HG03139 (cell line): ENCODE results near the gene TAC3.
"Not testable (repeated sequence)": the region's sequence is repeated elsewhere in the genome, so short reads cannot be mapped to it uniquely, and the experiment has no call there.

Source experiments
- ATAC-seq: cut with Tn5 transposase; IDR thresholded peaks from one replicate; pipeline ENCODE4 v1.9.1; 2021; ENCODE audit not compliant: unreplicated experiment

The TAC3 gene

DNA sequence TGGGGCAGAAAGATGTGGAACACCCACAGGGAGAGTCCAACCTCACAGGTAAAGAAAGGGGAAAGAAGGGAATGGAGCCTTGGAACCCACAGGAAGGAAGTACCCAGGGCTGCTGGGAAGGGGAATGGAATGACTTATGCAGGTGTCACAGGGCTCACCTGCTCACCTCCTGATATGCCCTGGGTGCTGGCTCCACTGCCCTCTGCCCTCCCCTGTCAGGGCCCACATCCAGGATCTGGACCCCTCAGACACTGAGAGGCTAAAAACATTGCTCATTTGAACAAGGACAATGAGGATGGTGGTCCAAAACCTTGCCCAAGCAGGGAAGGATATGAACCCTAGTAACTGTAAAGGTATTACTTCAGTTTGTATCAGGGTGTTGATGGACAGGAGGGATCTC, 29.3 kb downstream of the TAC3 start:
- ATAC-seq = no peak

DNA sequence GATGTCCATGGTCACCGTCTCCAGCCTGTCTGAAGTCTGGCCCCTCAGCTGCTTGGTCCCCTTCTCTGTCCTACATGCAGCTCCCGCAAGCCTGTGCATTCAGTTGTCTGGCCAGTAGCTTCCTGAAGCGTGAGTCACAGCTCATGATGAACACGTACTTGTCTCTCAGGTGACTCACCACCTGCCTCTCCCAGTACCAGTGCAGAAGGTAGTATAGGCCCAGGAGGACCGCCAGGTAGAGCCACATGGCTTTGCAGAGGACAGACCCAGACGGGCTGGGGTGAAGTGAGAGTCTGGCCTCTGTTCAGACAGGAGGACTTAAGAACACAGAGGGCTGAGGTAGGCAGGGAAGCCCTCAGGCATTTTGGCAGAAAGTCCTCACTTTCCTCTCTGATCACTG, 30.6 kb downstream of the TAC3 start:
- not testable (repeated sequence) for ATAC-seq

DNA sequence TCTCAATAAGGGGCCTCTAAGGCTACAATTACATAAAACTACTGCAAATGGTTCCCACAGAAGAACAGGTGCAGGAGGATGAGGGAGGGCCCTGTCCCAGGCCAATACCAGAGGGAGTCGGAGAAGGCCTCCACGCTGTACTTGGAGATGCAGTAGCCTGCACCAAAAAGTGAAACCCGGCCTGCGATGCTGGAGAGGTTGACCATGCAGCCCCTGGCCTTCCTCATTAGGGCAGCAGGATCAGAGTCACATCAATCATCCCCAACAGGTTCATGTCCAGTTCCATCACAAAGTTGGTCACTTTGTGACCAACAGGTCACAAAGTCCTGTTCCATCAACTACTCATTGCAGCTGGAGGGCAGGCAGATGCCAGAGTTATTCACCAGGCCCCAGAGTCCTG, 32.9 kb downstream of the TAC3 start:
- ATAC-seq = no peak

DNA sequence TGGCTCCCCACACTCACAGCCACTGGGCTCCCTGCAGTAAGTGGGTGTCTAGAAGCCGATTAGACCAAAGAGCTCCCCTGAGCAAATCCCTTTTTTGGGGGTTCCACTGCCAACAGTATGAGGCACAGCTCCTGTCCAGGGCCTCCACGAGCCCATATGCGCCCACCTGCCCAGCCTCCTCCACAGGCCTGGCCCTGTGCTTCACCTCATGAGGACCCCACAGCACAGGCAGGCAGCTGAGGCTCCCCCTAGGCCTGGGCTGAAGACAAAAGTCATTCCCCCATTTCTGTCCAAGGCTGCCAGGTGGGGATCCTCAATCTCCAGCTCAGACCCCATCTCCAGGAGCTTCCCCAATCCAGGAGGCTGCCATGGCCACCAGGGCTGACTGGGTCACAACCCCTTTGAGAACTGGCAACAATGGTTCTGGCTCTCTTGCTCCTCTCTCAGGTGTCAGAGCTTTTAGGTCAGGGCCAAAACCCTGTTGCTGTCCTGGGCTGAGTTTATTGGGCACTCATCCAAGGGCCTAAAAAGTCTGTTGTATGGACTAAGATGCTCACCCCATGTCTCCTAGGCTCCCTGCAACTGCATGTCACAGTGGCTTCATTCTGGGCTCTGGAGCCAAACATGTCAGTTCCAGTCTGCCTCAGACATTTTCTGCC, 33.6 kb downstream of the TAC3 start:
- ATAC-seq = not testable (repeated sequence)

DNA sequence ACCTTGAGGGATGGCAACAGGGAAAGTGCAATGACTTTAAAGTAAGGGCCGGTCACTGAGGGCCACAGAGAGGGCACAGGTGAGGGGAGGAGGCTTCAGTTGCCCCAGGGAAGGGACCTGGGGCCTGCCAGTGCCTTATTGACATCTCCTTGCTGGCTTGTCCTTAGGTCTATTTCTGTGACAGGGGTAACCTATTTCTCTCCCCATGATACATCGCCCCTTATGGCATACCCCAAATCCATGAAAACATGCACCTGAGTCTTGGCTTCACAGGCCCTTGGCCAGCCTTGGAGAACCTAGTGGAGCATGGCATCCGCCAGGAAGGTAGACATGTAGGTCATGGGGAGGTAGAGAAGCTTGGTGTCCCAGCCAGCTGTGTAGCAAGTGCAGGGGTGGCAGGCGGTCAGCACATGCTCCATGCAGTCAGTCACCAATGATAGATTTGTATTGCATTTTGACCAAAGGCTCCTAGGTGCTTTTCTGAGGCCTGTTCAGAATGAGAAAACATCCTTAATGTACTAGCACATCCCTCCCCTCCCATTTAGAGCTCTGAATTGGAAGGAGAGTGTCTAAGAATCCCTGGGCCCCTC, 35.3 kb downstream of the TAC3 start:
- no peak for ATAC-seq

DNA sequence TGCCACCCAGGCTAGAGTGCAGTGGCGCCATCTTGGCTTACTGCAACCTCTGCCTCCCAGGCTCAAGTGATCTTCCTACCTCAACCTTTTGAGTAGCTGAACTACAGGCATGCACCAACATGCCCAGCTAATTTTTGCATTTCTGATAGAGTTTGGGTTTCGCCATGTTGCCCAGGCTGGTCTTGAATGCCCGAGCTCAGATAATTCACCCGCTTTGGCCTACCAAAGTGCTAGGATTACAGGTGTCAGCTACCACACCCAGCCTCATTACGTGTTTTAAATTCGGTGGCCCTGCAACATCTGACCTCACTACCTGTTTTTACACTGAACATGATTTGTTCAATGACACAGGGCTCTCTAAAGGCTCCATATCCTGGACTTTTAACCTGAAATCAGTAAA, 36.1 kb downstream of the TAC3 start:
- no peak for ATAC-seq

DNA sequence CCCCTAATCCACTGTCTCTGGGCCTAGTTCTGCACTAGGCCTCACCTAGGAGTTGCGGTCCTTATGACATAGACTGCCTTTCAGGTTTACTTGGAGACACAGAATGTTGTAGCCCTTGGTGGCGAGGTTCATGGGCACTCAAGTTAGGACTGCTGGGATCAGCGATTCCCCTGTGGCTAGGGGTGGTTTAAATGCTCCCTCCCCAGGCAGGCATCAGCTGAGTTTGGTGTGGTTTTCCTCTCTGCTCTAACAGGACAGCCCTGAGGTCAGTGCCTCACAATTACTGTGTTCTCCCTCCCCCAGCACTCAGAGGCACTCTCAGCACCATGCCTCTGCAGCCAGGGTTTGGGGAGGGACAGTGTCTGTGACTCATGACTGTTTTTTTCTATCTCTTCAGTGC, 36.7 kb downstream of the TAC3 start:
- ATAC-seq = no peak

DNA sequence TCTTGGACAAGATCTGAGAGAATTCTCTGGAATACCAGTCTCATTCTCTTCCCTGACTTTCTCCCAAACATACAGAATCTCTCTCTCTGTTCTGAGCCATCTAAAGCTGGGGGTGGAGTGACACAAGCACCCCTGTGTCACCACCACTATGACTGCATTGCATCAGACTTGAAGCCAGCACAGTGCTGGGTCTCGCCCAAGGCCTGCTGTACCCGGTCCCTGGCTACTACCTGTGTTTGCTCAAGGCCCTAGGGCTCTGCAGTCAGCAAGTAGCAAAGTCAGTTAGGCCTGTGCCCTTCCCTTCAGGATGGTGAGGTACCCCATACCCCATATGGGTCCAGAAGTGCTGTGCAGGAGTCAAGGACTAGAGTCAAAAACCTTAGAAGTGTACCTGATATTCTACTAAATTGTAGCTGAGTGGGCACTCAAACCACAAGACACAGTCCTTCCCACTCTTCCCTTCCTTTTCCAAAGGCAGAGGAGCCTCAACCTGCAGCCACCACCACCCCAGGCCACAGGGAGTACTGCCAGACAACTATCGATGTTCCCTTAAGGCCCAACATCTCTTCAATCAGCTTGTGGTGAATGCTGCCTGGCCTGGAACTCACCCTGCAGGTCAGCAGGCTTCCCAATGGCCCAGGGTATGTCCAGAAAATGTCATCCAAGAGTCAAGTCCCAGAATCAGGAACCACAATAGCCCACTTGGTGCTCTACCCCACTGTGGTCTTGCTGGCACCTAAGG, 37.8 kb downstream of the TAC3 start:
- ATAC-seq = no peak

DNA sequence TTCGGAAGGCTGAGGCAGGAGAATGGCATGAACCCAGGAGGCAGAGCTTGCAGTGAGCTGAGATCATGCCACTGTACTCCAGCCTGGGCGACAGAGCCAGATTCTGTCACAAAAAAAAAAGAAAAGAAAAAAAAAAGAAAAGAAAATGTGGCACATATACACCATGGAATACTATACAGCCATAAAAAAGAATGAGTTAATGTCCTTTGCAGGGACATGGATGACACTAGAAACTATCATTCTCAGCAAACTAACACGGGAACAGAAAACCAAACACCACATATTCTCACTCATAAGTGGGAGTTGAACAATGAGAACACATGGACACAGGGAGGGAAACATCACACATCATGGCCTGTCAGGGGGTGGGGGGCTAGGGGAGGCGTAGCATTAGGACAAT, 39.0 kb downstream of the TAC3 start:
- ATAC-seq = not testable (repeated sequence)

DNA sequence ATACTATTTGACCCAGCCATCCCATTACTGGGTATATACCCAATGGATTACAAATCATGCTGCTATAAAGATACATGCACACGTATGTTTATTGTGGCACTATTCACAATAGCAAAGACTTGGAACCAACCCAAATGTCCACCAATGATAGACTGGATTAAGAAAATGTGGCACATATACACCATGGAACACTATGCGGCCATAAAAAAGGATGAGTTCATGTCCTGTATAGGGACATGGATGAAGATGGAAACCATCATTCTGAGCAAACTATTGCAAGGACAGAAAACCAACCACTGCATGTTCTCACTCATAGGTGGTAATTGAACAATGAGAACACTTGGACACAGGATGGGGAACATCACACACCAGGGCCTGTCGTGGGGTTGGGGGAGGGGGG, 42.1 kb downstream of the TAC3 start:
- ATAC-seq = not testable (repeated sequence)

DNA sequence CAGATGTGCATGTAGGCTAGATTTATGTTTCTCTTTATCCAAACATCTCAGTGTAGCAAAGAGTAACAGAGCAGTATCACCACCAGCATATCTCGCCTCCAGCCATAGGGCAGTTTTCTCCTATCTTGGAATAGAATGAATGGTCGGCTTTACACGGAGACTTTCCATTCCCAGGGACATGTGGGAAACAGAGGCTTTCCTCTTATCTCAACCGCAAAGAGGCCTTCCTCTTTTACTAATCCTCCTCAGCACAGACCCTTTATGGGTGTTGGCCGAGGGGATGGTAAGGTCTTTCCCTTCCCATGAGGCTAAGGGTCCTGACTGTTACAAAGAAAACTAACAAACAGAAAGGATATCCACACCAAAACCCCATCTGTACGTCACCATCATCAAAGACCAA, 47.4 kb downstream of the TAC3 start:
- ATAC-seq = not testable (repeated sequence)

DNA sequence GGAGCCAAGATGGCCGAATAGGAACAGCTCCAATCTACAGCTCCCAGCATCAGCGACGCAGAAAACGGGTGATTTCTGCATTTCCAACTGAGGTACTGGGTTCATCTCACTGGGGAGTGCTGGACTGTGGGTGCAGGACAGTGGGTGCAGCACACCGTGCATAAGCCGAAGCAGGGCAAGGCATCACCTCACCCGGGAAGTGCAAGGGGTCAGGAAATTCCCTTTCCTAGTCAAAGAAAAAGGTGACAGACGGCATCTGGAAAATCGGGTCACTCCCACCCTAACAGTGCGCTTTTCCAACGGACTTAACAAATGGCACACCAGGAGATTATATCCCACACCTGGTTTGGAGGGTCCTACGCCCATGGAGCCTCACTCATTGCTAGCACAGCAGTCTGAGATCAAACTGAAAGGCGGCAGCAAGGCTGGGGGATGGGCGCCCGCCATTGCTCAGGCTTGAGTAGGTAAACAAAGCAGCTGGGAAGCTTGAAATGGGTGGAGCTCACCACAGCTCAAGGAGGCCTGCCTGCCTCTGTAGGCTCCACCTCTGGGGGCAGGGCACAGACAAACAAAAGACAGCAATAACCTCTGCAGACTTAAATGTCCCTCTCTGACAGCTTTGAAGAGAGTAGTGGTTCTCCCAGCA, 50.2 kb downstream of the TAC3 start:
- not testable (repeated sequence) for ATAC-seq

DNA sequence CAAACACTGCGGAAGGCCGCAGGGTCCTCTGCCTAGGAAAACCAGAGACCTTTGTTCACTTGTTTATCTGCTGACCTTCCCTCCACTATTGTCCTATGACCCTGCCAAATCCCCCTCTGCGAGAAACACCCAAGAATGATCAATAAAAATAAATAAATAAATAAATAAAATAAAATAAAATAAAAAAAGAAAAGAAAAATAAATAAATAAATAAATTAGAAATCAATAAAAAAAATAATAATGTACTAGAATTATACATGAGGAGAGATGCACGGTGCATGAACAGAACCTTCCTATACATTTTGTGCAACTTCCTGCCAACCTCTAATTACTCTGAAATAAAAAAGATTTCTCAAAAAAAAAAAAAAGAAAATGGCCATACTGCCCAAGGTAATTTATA, 51.2 kb downstream of the TAC3 start:
- not testable (repeated sequence) for ATAC-seq

DNA sequence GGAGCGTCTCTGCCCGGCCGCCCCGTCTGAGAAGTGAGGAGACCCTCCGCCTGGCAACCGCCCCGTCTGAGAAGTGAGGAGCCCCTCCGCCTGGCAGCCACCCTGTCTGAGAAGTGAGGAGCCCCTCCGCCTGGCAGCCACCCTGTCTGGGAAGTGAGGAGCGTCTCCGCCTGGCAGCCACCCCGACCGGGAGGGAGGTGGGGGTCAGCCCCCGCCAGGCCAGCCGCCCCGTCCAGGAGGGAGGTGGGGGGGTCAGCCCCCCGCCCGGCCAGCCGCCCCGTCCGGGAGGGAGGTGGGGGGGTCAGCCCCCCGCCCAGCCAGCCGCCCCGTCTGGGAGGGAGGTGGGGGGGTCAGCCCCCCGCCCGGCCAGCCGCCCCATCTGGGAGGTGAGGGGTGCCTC, 52.8 kb downstream of the TAC3 start:
- ATAC-seq = not testable (repeated sequence)

DNA sequence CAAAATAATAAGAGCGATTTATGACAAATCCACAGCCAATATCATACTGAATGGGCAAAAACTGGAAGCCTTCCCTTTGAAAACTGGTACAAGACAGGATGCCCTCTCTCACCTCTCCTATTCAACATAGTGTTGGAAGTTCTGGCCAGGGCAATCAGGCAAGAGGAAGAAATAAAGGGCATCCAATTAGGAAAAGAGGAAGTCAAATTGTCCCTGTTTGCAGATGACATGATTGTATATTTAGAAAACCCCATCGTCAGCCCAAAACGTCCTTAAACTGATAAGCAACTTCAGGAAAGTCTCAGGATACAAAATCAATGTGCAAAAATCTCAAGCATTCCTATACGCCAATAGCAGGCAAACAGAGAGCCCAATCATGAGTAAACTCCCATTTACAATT, 54.1 kb downstream of the TAC3 start:
- not testable (repeated sequence) for ATAC-seq
